GM19035 (cell line): ENCODE data around the gene SMOC2.

ENCODE experiments used
- ATAC-seq: cut with Tn5 transposase; IDR thresholded peaks from one replicate; pipeline ENCODE4 v1.9.1; 2021; ENCODE audit not compliant: unreplicated experiment

The SMOC2 gene

GRCh38 chr6:168442646-168443045 is 1.7 kb downstream of the SMOC2 start:
- ATAC-seq: no peak

- ATAC-seq: no peak
Observed at GRCh38 chr6:168447282-168447681, 6.3 kb downstream of the SMOC2 start.

- ATAC-seq: no peak
Observed at GRCh38 chr6:168447700-168448099, 6.7 kb downstream of the SMOC2 start.

- no peak for ATAC-seq
Observed at GRCh38 chr6:168448243-168448855, 7.4 kb downstream of the SMOC2 start.

- no peak for ATAC-seq
Observed at GRCh38 chr6:168450917-168451316, 9.9 kb downstream of the SMOC2 start.

GRCh38 chr6:168451805-168452517 is 11.0 kb downstream of the SMOC2 start:
- no peak for ATAC-seq

- no peak for ATAC-seq
Observed at GRCh38 chr6:168452685-168453377, 11.8 kb downstream of the SMOC2 start.

- ATAC-seq: no peak
Observed at GRCh38 chr6:168455847-168456530, 15.0 kb downstream of the SMOC2 start.

- no peak for ATAC-seq
Observed at GRCh38 chr6:168456907-168457652, 16.1 kb downstream of the SMOC2 start.

GRCh38 chr6:168457653-168457934 is 16.6 kb downstream of the SMOC2 start:
- no peak for ATAC-seq

GRCh38 chr6:168458101-168458500 is 17.1 kb downstream of the SMOC2 start:
- ATAC-seq: no peak

GRCh38 chr6:168459572-168459971 is 18.6 kb downstream of the SMOC2 start:
- no peak for ATAC-seq

- ATAC-seq: no peak
Observed at GRCh38 chr6:168462289-168462853, 21.4 kb downstream of the SMOC2 start.

- no peak for ATAC-seq
Observed at GRCh38 chr6:168464546-168464945, 23.6 kb downstream of the SMOC2 start.

GRCh38 chr6:168468045-168468444 is 27.1 kb downstream of the SMOC2 start:
- no peak for ATAC-seq

- ATAC-seq: no peak
Observed at GRCh38 chr6:168469521-168469920, 28.5 kb downstream of the SMOC2 start.

- no peak for ATAC-seq
Observed at GRCh38 chr6:168469926-168470325, 28.9 kb downstream of the SMOC2 start.

- ATAC-seq: no peak
Observed at GRCh38 chr6:168472363-168472762, 31.4 kb downstream of the SMOC2 start.

GRCh38 chr6:168473197-168473596 is 32.2 kb downstream of the SMOC2 start:
- ATAC-seq: no peak

GRCh38 chr6:168475188-168476013 is 34.4 kb downstream of the SMOC2 start:
- ATAC-seq: no peak
